GM10266 (cell line): ENCODE measurements around the gene NUDT3.
A peak's percentile ranks its signal among the peaks of the same experiment; 100 is the strongest.

Source experiments
- DNase-seq: peaks from one replicate; pipeline ENCODE4 v3.0.0; 2012; ENCODE audit errors: extremely low spot score
- TF ChIP-seq, protein P1 (sequence below): IDR thresholded peaks from 2 replicates; pipeline ENCODE4 v1.5.1; 2012; ENCODE audit warnings: mild to moderate bottlenecking, low read depth; ENCODE audit not compliant: control insufficient read depth, insufficient read depth; ENCODE audit errors: missing control alignments

The NUDT3 gene

DNA sequence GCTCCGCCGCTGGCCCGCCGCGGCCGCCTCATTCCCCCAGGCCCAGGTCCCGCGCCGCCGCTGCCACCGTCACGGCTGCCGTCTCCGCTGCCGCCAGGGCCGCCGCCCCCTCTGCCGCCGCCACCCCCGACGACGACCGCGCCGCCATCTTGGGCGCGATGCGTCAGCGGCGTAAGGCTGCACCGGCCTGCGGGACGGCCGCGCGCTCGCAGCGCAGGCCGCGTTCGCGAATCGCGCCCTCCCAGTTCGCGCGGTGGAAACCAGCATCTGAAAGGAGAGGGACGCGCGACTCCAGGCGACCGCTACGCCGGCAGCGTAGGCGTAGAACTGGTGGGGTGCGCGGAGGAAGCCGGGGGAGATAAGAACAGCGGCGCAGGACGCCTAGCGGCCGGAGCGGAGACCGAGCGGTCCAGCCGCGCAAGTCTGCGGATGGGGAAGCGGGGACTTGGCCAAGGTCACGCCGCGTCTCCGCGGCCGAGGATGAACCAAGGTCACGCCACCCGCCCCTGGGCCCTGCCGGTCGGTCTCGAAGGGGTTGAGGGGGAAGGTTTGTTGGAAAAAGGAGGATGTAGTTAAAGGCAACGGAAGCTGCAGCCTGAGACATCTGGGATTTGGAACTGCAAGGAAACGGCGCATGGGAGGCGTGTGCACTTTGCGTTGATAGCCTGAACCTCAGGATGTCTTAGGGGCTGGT lies at the start of gene NUDT3:
NUDT3 (minus strand) TSS at position 173 of the 694 bp plus-strand sequence. CDS start 307 bp downstream, outside the sequence.
- TF ChIP-seq, protein P1, sequence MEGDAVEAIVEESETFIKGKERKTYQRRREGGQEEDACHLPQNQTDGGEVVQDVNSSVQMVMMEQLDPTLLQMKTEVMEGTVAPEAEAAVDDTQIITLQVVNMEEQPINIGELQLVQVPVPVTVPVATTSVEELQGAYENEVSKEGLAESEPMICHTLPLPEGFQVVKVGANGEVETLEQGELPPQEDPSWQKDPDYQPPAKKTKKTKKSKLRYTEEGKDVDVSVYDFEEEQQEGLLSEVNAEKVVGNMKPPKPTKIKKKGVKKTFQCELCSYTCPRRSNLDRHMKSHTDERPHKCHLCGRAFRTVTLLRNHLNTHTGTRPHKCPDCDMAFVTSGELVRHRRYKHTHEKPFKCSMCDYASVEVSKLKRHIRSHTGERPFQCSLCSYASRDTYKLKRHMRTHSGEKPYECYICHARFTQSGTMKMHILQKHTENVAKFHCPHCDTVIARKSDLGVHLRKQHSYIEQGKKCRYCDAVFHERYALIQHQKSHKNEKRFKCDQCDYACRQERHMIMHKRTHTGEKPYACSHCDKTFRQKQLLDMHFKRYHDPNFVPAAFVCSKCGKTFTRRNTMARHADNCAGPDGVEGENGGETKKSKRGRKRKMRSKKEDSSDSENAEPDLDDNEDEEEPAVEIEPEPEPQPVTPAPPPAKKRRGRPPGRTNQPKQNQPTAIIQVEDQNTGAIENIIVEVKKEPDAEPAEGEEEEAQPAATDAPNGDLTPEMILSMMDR: peak; percentile 86
- DNase-seq: peak; percentile 96

DNA sequence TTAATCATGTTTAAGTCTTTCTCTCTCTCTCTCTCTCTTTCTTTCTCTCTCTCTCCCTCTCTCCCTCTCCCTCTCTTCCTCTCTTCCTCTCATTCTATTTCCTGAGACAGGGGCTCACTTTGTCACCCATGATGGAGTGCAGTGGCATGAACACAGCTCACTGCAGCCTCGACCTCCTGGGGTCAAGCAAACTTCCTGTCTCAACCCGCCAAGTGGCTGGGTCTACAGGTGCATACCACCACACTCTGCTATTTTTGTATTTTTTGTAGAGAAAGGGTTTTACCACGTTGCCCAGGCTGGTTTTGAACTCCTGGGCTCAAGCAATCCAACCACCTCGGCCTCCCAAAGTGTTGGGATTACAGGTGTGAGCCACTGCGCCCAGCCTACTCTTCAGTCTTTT lies 49.1 kb upstream of the NUDT3 start:
- TF ChIP-seq, protein P1: no peak
- no peak for DNase-seq

DNA sequence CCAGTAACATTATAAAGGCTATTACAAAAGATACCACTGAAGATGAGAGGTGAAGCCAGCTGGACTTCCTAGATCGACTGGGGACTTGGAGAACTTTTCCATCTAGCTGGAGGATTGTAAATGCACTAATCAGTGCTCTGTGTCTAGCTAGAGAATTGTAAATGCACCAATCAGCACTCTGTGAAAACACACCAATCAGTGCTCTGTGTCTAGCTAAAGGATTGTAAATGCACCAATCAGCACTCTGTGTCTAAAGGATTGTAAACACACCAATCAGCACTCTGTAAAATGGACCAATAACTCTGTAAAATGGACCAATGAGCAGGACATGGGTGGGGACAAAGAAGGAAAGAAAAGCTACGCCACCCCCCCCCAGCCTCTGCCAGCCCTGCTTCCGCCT lies 47.0 kb upstream of the NUDT3 start:
- no peak for DNase-seq
- TF ChIP-seq, protein P1: no peak

GRCh38 chr6:34438705-34439104 lies 46.2 kb upstream of the NUDT3 start:
- DNase-seq: no peak
- TF ChIP-seq, protein P1: no peak

GRCh38 chr6:34437644-34437970 lies 45.1 kb upstream of the NUDT3 start:
- TF ChIP-seq, protein P1: no peak
- no peak for DNase-seq

DNA sequence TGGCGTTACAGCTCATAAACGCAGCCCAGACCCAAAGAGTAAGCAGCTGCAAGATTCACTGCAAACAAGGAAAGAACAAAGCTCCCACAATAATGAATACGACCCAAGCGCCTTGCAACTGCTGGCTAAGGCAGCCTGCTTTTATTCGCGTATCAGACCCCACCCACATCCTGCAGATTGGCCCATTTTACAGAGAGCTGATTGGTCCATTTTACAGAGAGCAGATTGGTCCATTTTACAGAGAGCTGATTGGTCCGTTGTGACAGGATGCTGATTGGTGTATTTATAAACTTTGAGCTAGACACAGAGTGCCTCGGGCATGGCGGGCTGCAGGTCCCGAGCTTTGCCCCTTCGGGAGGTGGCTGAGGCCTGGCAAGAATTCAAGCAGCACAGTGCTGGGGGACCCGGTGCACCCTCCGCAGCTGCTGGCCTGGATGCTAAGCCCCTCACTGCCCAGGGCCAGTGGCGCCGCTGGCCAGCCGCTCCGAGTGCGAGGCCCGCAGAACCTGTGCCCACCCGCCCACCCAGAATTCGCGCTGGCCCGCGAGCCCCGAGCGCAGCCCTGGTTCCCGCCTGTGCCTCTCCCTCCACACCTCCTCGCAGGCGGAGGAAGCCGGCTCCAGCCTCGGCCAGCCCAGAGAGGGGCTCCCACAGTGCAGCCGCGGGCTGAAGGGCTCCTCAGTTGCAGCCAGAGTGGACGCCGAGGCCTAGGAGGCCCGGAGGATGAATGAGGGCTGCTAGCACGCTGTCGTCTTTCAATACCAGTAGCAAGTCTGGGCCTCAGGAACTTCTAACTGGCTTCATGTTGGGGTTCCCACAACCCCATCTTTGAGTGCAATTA lies 44.6 kb upstream of the NUDT3 start:
- TF ChIP-seq, protein P1: no peak

GRCh38 chr6:34435916-34436315 lies 43.4 kb upstream of the NUDT3 start:
- no peak for DNase-seq
- TF ChIP-seq, protein P1: no peak

More for the DNA sequence above, 44.6 kb upstream of the NUDT3 start:
- DNase-seq: no peak
